OCI-LY7 (cell line): ENCODE data around the gene PCNT. TPM values are rescaled to one million over a fixed set of nuclear protein-coding genes. Genes with fewer than 3 reads are reported as not detected.
A peak's percentile ranks its signal among the peaks of the same experiment; 100 is the strongest.

Experiments used
- BruUV-seq: library from RNA; stranded (reverse); fragments of 400-500 nt; replicated peaks from 2 replicates; lab custom pipeline; 2021; lab: Mats Ljungman, UMichigan
- CTCF ChIA-PET: fragments of 300-600 bp; sonication (Branson Sonifier 250); formaldehyde crosslinking; loops from one replicate; lab custom pipeline; 2022; ENCODE audit warnings: antibody characterized with exemption; ENCODE audit not compliant: unreplicated experiment; lab: Charles Lee
- POLR2A ChIA-PET: fragments of 300-600 bp; sonication (Branson Sonifier 250); formaldehyde crosslinking; loops from one replicate; lab custom pipeline; 2022; ENCODE audit warnings: antibody characterized with exemption; lab: Charles Lee
- DNase-seq: peaks from one replicate; pipeline ENCODE4 v3.0.0-alpha.2; 2015; ENCODE audit warnings: low spot score
- H2AFZ ChIP-seq: fragments of 200-600 bp; sonication (generic), shearing (Covaris generic); 2 replicates; pipeline ENCODE4 v1.6.1; 2014; ENCODE audit warnings: mild to moderate bottlenecking, antibody characterized with exemption, low read length, moderate library complexity
- H3K27ac ChIP-seq: fragments of 200-600 bp; sonication (generic); 2 replicates; pipeline ENCODE4 v1.5.1; 2014; ENCODE audit warnings: mixed run types, low read depth, mild to moderate bottlenecking, moderate library complexity, low read length, inconsistent platforms; ENCODE audit not compliant: poor library complexity, severe bottlenecking
- H3K36me3 ChIP-seq: fragments of 200-600 bp; sonication (generic); 2 replicates; pipeline ENCODE4 v1.6.1; 2014; ENCODE audit warnings: mild to moderate bottlenecking, antibody characterized with exemption, low read length, moderate library complexity, mixed read lengths; ENCODE audit not compliant: insufficient read depth
- H3K4me1 ChIP-seq: fragments of 200-600 bp; sonication (generic); 2 replicates; pipeline ENCODE4 v1.5.1; 2014; ENCODE audit warnings: mild to moderate bottlenecking, low read length; ENCODE audit not compliant: insufficient read depth, poor library complexity, severe bottlenecking
- H3K4me2 ChIP-seq: fragments of 200-600 bp; sonication (generic); 2 replicates; pipeline ENCODE4 v1.6.1; 2014; ENCODE audit warnings: mild to moderate bottlenecking, low read length
- H3K4me3 ChIP-seq: fragments of 200-600 bp; sonication (generic); 2 replicates; pipeline ENCODE4 v1.5.1; 2014; ENCODE audit warnings: mild to moderate bottlenecking, low read depth, low read length; ENCODE audit not compliant: poor library complexity, severe bottlenecking
- H3K79me2 ChIP-seq: fragments of 200-600 bp; sonication (generic); 2 replicates; pipeline ENCODE4 v1.6.1; 2016; ENCODE audit warnings: low read depth, mild to moderate bottlenecking, low read length, moderate library complexity, mixed read lengths; ENCODE audit not compliant: insufficient read depth
- H3K9me2 ChIP-seq: fragments of 200-600 bp; sonication (generic); 2 replicates; pipeline ENCODE4 v1.6.1; 2016; ENCODE audit warnings: mild to moderate bottlenecking, low read length, mixed read lengths; ENCODE audit not compliant: insufficient read depth
- H3K9me3 ChIP-seq: fragments of 200-600 bp; sonication (generic); 2 replicates; pipeline ENCODE4 v1.6.1; 2014; ENCODE audit warnings: mild to moderate bottlenecking, mixed run types, low read length, mixed read lengths
- H4K20me1 ChIP-seq: fragments of 200-600 bp; sonication (generic); 2 replicates; pipeline ENCODE4 v1.6.1; 2014; ENCODE audit warnings: mild to moderate bottlenecking, antibody characterized with exemption, low read length, moderate library complexity, mixed read lengths; ENCODE audit not compliant: insufficient read depth
- CTCF ChIP-seq: fragments of 200-600 bp; sonication (generic); conservative IDR thresholded peaks from 2 replicates; pipeline ENCODE4 v1.5.1; 2014; ENCODE audit warnings: mild to moderate bottlenecking, antibody characterized with exemption, low read length, moderate library complexity, mixed read lengths
- EZH2phosphoT487 ChIP-seq: fragments of 200-600 bp; sonication (generic); IDR thresholded peaks from 2 replicates; pipeline ENCODE4 v1.6.1; 2018; ENCODE audit warnings: low read depth, borderline replicate concordance, mild to moderate bottlenecking, mixed run types, antibody characterized with exemption, low read length, moderate library complexity, mixed read lengths
- intact Hi-C: fragments of 100-400 bp; cut with micrococcal nuclease; formaldehyde crosslinking; loops from one replicate; pipeline ENCODE4 v1.10.0; 2022; ENCODE audit not compliant: unreplicated experiment
- total RNA-seq, 2 experiments: library from RNA; depleted of rRNA in 1 of 2; stranded (reverse); fragments of >200 nt in 1 of 2; shearing (Covaris generic) in 1 of 2; gene quantifications; 2 replicates each; pipeline ENCODE4 v1.2.3, GENCODE V29; 2014 to 2022

The PCNT gene
- total RNA-seq, 2 experiments from 2014 or later = 48.4 to 84.1 TPM

- intact Hi-C loops = loop anchor here (2.0 kb wide), 1 partner anchor 32 kb away; the partner anchor contains the start of gene PCNT
- ChIA-PET CTCF (no interaction called here), POLR2A (interaction anchor here (0.7 to 1.4 kb wide), 7 partner anchors 32 to 277 kb away, joined by 3 to 6 read pairs (median 4); partner anchors contain the start of gene DIP2A)
- H3K4me1 ChIP-seq = peaks cover 29% of the 10 kb centered on the region
- no peak for DNase-seq
- peak overlapping the region; percentile 97 for H3K27ac ChIP-seq
- peak overlapping the region; percentile 82 for H3K4me2 ChIP-seq
- TSS peak; percentile 56 for BruUV-seq
- TF ChIP-seq CTCF = no peak
- TF ChIP-seq EZH2phosphoT487 = no peak
- peak overlapping the region; percentile 57 for H3K4me3 ChIP-seq
- no peaks in the 10 kb centered on the region for H3K9me2 ChIP-seq
- H3K9me3 ChIP-seq = no peaks in the 10 kb centered on the region
- H4K20me1 ChIP-seq = no peaks in the 10 kb centered on the region
- H3K36me3 ChIP-seq = peaks cover 84% of the 10 kb centered on the region
- peak overlapping the region; percentile 32; the same call in 1 of the 2 replicates for H2AFZ ChIP-seq
- H3K79me2 ChIP-seq = no peaks in the 10 kb centered on the region
Measured at GRCh38 chr21:46357335-46357604, 33.3 kb downstream of the PCNT start.

GRCh38 chr21:46357684-46358425, 33.9 kb downstream of the PCNT start:
- BruUV-seq = no TSS peak
- Histone ChIP-seq H3K9me2 (no peaks in the 10 kb centered on the region), H3K9me3 (no peaks in the 10 kb centered on the region), H2AFZ (no peak overlapping the region), H3K4me1 (peaks cover 29% of the 10 kb centered on the region), H3K79me2 (no peaks in the 10 kb centered on the region), H3K4me2 (peak overlapping the region; percentile 82), H3K36me3 (peaks cover 84% of the 10 kb centered on the region), H3K4me3 (peak overlapping the region; percentile 57), H3K27ac (peak overlapping the region; percentile 97), H4K20me1 (no peaks in the 10 kb centered on the region)
- intact Hi-C loops = loop anchor here (2.0 kb wide), 1 partner anchor 33 kb away; the partner anchor contains the start of gene PCNT
- CTCF ChIA-PET = no interaction called here
- TF ChIP-seq CTCF = no peak
- no peak for TF ChIP-seq EZH2phosphoT487
- POLR2A ChIA-PET = interaction anchor here (0.7 to 1.4 kb wide), 3 partner anchors 35 to 206 kb away, joined by 3 read pairs; no protein-coding TSS in a partner anchor
- no peak for DNase-seq

DNA sequence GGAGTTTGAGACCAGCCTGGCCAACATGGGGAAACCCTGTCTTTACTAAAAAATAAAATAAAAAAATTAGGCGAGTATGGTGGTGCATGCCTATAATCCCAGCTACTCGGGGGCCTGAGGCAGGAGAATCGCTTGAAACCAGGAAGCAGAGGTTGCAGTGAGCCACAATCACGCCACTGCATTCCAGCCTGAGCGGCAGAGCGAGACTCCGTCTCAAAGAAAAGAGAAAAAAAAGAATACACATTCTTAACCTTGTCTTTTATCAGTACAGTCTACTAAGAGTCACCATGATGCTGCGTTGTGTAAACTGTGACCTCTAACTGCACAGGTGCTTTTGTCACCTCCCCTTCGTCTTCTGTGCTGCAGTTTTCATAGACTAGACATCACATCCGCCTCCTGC, 37.2 kb downstream of the PCNT start:
- no peaks in the 10 kb centered on the region for H3K9me2 ChIP-seq
- BruUV-seq = no TSS peak
- H2AFZ ChIP-seq = no peak overlapping the region
- ChIA-PET CTCF (no interaction called here), POLR2A (no interaction called here)
- H3K4me1 ChIP-seq = peaks cover 23% of the 10 kb centered on the region
- H3K4me3 ChIP-seq = no peak overlapping the region
- H3K9me3 ChIP-seq = no peaks in the 10 kb centered on the region
- H3K4me2 ChIP-seq = no peak overlapping the region
- DNase-seq = no peak
- TF ChIP-seq CTCF (no peak), EZH2phosphoT487 (no peak)
- no peaks in the 10 kb centered on the region for H3K79me2 ChIP-seq
- no peaks in the 10 kb centered on the region for H4K20me1 ChIP-seq
- H3K36me3 ChIP-seq = peaks cover 87% of the 10 kb centered on the region
- intact Hi-C loops = no loop called here
- H3K27ac ChIP-seq = no peak overlapping the region
